Hypothalamus (tissue), 51 donors: ENCODE results near the gene SNRPA.
"Not testable (repeated sequence)": the region's sequence is repeated elsewhere in the genome, so short reads cannot be mapped to it uniquely, and the experiment has no call there.

ENCODE experiments used
- DNase-seq, 51 donors: peaks; one replicate each; lab custom pipeline; 2025; lab: John Stamatoyannopoulos, UW

The SNRPA gene

DNA sequence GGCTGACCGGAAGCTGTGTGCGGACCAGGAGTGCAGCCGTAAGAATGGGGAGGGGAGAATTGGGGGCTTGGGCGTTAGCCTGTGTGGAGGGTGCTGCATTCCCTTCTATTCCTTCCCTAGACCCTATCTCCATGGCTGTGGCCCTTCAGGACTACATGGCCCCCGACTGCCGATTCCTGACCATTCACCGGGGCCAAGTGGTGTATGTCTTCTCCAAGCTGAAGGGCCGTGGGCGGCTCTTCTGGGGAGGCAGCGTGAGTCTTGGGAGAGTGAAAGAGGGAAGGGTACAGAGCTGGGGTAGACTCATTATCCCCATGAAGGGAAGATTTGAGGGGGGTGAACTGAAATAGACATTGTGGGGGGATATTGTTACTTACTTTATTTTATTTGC, 24.6 kb downstream of the SNRPA start:
- no peak for DNase-seq

DNA sequence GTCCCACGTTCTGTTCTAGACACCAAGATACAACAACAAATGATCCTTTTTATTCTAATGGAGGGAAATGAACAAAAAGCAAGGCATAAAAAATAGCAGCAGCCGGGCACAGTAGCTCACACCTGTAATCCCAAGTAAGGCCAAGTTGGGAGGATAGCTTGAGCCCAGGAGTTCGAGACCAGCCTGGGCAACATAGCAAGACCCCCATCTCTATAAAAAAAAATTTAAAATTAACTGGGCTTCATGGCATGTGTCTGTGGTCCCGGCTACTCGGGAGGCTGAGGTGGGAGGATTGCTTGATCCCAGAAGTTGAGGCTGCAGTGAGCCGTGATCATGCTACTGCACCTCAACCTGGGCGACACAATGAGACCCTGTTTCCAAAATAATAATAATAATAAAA, 25.4 kb downstream of the SNRPA start:
- DNase-seq: no peak

GRCh38 chr19:40776932-40777644, 26.1 kb downstream of the SNRPA start:
- DNase-seq: peak in 45 of 51 donors; percentile 25 to 94 (median 79)

- DNase-seq: peak in 4 of 51 donors; percentile 64 to 89 (median 77)
Observed at GRCh38 chr19:40777645-40777936, 26.6 kb downstream of the SNRPA start.

GRCh38 chr19:40777937-40778705, 27.1 kb downstream of the SNRPA start, which contains the start of gene RAB4B:
Gene RAB4B, plus strand, starts transcription at chr19:40778247. Its CDS starts 129 bp downstream, at chr19:40778376.
- peak; percentile 92 to 100 (median 99) for DNase-seq

- DNase-seq: no peak
Observed at GRCh38 chr19:40778706-40779284, 27.8 kb downstream of the SNRPA start.

GRCh38 chr19:40780582-40780981, 29.6 kb downstream of the SNRPA start:
- DNase-seq: no peak

GRCh38 chr19:40781140-40781539, 30.1 kb downstream of the SNRPA start:
- no peak for DNase-seq

- DNase-seq: no peak
Observed at GRCh38 chr19:40783711-40784110, 32.7 kb downstream of the SNRPA start.

DNA sequence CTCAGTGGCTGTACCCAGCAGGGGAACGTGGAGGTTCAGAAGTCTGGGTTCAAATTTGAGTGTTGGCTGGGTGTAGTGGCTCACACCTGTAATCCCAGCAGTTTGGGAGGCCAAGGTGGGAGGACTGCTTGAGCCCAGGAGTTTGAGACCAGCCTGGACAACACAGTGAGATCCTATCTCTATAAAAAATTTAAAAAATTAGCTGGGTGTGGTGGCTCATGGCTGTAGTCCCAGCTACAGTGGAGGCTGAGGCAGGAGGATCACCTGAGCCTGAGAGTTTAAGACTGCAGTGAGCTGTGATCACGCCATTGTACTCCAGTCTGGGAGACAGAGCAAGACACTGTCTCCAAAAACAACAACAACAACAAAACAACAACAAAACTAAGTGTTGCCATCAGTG, 33.1 kb downstream of the SNRPA start:
- DNase-seq: not testable (repeated sequence)

DNA sequence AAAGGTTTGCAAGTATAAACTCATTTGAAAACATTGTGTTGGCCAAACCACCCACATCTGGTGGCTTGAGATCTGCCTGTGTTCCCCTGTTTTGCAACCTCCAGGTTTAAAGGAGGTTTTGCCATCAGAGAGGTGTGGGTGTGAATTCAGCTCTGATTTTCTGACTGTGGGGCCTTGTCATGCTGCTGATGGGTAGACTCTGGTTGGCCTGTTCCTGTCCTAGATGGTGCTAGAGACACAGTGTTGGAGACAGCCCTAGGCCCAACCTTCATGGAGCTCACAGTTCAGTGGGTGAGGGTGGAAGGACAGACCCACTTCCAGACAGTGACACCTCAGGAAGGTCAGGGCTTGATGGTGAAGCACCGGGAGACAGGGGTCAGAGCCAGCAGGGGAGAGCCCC, 34.5 kb downstream of the SNRPA start:
- DNase-seq: no peak

DNA sequence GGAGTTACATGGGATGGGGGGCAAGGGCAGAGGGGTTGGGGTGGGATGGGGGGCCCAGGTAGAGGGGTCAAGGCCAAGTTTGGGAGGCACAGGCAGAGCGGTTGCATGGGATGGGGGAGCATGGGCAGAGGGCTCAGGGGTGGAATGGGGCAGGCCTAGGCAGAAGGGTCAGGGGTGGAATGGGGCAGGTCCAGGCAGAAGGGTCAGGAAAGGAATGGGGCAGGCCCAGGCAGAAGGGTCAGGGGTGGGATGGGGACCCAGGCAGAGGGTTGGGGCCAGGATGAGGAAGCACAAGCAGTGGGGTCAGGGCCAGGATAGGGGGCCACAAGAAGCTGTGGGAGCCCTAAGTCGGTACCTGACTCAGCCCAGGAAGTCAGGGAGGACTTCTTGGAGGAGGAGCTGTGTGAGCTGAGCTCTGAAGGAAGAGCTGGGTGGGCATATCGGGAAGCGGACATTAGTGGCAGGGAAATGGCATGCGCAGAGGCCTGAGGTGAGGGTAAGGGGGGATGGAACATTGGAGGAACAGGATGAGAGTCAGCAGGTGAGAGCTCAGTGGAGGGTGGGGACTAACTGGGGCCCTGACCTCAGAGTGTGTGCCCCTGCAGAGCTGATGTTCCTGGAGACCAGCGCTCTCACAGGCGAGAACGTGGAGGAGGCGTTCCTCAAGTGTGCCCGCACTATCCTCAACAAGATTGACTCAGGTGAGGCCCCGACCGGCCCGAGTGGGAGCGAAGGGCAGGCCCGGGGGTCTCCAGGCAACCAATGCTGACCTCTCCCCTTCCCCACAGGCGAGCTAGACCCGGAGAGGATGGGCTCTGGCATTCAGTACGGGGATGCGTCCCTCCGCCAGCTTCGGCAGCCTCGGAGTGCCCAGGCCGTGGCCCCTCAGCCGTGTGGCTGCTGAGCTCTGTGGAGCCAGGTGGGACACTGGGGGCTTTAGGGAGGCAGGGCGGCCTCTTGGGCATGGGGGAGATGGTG, 35.3 kb downstream of the SNRPA start:
- DNase-seq: no peak

- DNase-seq: peak in 1 of 51 donors; percentile 27
Observed at GRCh38 chr19:40791349-40791748, 40.3 kb downstream of the SNRPA start.

- DNase-seq: no peak
Observed at GRCh38 chr19:40791996-40792395, 41.0 kb downstream of the SNRPA start.

- DNase-seq: no peak
Observed at GRCh38 chr19:40797166-40797962, 46.4 kb downstream of the SNRPA start.

GRCh38 chr19:40797963-40798682, 47.1 kb downstream of the SNRPA start:
- peak in 14 of 51 donors; percentile 19 to 59 (median 38) for DNase-seq

DNA sequence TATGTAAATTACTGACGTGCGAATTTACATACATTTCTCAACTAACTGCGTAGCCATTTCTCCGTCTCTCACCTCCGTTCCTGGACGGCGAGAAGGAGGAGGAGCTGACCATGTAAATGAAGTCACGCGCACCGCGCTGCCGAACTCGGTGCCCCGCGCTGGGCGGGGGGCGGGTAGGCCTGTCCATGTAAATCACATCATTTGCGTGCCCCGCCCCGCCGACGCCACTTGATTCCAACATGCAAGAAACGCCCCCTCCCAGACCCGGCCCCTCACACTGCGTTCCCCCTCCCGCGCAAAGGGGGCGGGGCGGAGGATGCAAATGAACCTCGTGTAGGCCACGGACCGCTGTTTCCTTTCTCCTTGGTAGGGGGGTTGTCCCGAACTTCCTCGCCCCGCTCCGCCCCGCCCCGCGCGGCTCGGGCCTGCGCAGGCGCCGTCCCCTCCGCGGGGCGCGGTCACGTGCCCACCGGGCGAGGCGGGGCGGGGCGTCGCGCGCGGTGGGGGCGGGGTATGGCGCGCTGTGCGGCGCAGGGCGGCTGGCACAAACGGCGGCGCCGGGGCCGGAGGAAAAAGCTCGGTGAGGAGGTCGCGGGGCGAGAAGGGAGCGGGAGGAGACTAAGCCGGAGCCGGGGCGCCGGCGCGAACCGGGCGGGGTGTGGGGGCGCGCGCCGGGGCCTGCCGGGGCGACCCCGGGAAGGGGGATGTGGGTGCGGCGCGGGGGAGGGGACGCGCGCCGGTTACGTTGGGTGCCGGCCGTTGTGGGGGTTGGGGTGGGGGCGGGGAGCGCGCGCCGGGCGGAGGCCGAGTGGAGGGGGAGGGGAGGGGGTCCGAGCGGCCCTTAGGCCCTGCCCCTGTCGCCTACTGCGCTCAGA, 47.9 kb downstream of the SNRPA start, which contains the start of gene EGLN2:
Gene EGLN2, plus strand, starts transcription at position 509 of the 875 bp plus-strand sequence. CDS start 1,382 bp downstream, outside the sequence.
- DNase-seq: peak; percentile 78 to 100 (median 99)
